ENCODE data around the gene OR5AU1.

Gene OR5AU1

GRCh38 chr14:21107283-21107800 is 48.5 kb downstream of the OR5AU1 start:
- no peak for DNase-seq (ENCODE audit: low read depth, low spot score)

- peak; percentile 89 for DNase-seq (ENCODE audit: low read depth, low spot score)
These were observed 49.2 kb downstream of the OR5AU1 start for GRCh38 chr14:21106498-21107282.

- DNase-seq (ENCODE audit: low read depth, low spot score) = no peak
These were observed 49.7 kb downstream of the OR5AU1 start for GRCh38 chr14:21106176-21106497.

- DNase-seq (ENCODE audit: low read depth, low spot score) = no peak
These were observed 50.8 kb downstream of the OR5AU1 start for GRCh38 chr14:21105095-21105494.
